Measurements from ENCODE around the gene FARSA. TPM values are rescaled to one million over a fixed set of nuclear protein-coding genes. Genes with fewer than 3 reads are reported as not detected.

FARSA gene
- total and polyA plus RNA-seq, 2 of the 13 experiments (the other 11 are each of a cell fraction or from before 2014, with no cell fraction given): 25.9 to 72.0 TPM

DNA sequence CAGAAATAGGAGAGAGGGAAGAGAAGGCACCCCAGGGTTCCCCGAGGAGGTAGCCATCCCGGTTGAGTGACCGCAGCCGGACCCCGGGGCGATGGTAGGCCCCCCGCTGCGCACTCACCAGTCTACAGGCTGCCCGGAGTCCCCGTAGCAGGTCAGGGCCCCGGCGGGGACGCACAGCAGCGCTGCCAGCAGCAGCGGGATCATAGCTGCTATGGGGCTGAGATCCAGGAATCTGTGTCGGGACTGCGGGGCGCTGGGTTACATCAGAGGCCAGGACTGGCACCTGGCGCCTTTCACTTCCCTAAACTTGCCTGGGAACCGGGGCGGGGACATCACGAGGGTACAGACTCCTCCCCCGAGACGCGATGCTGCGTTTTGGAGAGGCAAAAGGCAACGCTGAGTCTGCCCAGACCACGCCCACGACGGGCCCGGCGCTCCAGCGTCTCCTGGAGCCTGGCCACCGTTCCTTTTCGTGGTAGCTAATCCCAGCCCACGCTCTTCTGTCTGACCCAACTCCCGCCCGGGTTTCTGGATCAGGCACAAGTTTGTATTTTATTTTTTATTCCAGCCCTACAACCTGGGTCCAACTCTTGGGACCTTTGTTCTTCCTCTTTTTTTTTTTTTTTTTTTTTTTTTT, 52.2 kb downstream of the FARSA start, which contains the start of gene DNASE2 (continued):
- TF ChIP-seq, protein P1, sequence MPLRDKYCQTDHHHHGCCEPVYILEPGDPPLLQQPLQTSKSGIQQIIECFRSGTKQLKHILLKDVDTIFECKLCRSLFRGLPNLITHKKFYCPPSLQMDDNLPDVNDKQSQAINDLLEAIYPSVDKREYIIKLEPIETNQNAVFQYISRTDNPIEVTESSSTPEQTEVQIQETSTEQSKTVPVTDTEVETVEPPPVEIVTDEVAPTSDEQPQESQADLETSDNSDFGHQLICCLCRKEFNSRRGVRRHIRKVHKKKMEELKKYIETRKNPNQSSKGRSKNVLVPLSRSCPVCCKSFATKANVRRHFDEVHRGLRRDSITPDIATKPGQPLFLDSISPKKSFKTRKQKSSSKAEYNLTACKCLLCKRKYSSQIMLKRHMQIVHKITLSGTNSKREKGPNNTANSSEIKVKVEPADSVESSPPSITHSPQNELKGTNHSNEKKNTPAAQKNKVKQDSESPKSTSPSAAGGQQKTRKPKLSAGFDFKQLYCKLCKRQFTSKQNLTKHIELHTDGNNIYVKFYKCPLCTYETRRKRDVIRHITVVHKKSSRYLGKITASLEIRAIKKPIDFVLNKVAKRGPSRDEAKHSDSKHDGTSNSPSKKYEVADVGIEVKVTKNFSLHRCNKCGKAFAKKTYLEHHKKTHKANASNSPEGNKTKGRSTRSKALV (CRISPR knock-in tag; IDR thresholded peaks at IDR 0.05): no peak
- TF ChIP-seq ZNF615 (CRISPR knock-in tag; IDR thresholded peaks at IDR 0.05; ENCODE audit: borderline replicate concordance) (no peak), BRCA1 (CRISPR knock-in tag; IDR thresholded peaks at IDR 0.05) (no peak), ZNF432 (CRISPR knock-in tag; IDR thresholded peaks at IDR 0.05; ENCODE audit: borderline replicate concordance) (no peak), FOXO1 (CRISPR knock-in tag; IDR thresholded peaks at IDR 0.05) (no peak), ZMAT3 (CRISPR knock-in tag; conservative IDR thresholded peaks at IDR 0.05) (no peak), ZNF761 (CRISPR knock-in tag; conservative IDR thresholded peaks at IDR 0.05) (no peak), MYC (CRISPR knock-in tag; IDR thresholded peaks at IDR 0.05; ENCODE audit: borderline replicate concordance) (no peak), KLF12 (CRISPR knock-in tag; IDR thresholded peaks at IDR 0.05; ENCODE audit: borderline replicate concordance) (no peak), NFE2L2 (IDR thresholded peaks at IDR 0.05; ENCODE audit: low read length) (no peak), PAWR (CRISPR knock-in tag; IDR thresholded peaks at IDR 0.05; ENCODE audit: borderline replicate concordance) (no peak), ZNF546 (CRISPR knock-in tag; conservative IDR thresholded peaks at IDR 0.05) (no peak), HNF4A (CRISPR knock-in tag; IDR thresholded peaks at IDR 0.05) (no peak), SRF (IDR thresholded peaks at IDR 0.05; ENCODE audit: low read depth, low read length) (no peak), ZNF296 (CRISPR knock-in tag; conservative IDR thresholded peaks at IDR 0.05) (no peak), ZNF350 (CRISPR knock-in tag; IDR thresholded peaks at IDR 0.05; ENCODE audit: borderline replicate concordance, low read depth) (peak; percentile 24; the same call in 1 of the 2 replicates)
- TF ChIP-seq, protein P2, sequence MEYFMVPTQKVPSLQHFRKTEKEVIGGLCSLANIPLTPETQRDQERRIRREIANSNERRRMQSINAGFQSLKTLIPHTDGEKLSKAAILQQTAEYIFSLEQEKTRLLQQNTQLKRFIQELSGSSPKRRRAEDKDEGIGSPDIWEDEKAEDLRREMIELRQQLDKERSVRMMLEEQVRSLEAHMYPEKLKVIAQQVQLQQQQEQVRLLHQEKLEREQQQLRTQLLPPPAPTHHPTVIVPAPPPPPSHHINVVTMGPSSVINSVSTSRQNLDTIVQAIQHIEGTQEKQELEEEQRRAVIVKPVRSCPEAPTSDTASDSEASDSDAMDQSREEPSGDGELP (IDR thresholded peaks at IDR 0.05; ENCODE audit: borderline replicate concordance, low read depth): no peak
- TF ChIP-seq, protein P3, sequence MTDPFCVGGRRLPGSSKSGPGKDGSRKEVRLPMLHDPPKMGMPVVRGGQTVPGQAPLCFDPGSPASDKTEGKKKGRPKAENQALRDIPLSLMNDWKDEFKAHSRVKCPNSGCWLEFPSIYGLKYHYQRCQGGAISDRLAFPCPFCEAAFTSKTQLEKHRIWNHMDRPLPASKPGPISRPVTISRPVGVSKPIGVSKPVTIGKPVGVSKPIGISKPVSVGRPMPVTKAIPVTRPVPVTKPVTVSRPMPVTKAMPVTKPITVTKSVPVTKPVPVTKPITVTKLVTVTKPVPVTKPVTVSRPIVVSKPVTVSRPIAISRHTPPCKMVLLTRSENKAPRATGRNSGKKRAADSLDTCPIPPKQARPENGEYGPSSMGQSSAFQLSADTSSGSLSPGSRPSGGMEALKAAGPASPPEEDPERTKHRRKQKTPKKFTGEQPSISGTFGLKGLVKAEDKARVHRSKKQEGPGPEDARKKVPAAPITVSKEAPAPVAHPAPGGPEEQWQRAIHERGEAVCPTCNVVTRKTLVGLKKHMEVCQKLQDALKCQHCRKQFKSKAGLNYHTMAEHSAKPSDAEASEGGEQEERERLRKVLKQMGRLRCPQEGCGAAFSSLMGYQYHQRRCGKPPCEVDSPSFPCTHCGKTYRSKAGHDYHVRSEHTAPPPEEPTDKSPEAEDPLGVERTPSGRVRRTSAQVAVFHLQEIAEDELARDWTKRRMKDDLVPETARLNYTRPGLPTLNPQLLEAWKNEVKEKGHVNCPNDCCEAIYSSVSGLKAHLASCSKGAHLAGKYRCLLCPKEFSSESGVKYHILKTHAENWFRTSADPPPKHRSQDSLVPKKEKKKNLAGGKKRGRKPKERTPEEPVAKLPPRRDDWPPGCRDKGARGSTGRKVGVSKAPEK (CRISPR knock-in tag; IDR thresholded peaks at IDR 0.05; ENCODE audit: borderline replicate concordance): no peak

All from HepG2 (cell line).